ENCODE data around the gene CALU.

CALU gene

DNA sequence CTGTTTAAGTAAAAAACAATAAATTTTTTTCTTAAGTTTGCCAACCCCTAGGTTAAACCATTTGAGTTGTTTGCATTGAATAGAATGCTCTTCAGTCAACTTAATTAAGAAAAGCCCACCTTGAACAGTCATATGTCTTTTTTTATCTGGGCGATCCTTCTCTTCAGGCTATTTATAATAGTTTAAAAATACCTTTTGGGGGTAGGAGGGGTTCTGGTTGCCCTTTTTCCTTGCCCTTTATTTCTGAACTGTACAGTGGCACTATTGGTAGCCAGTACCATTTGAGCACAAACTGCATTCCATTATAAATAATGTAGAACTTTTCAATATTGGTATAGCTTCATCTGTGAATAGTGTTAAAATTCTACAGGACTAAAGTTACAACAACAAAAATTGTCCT is 13.1 kb downstream of the CALU start:
- DNase-seq (ENCODE audit: low read depth), result no peak

- DNase-seq (ENCODE audit: low read depth), result no peak
These were observed 16.1 kb downstream of the CALU start for GRCh38 chr7:128755075-128755818.

- peak; percentile 93 for DNase-seq (ENCODE audit: low read depth)
These were observed 16.8 kb downstream of the CALU start for GRCh38 chr7:128755819-128756476.

DNA sequence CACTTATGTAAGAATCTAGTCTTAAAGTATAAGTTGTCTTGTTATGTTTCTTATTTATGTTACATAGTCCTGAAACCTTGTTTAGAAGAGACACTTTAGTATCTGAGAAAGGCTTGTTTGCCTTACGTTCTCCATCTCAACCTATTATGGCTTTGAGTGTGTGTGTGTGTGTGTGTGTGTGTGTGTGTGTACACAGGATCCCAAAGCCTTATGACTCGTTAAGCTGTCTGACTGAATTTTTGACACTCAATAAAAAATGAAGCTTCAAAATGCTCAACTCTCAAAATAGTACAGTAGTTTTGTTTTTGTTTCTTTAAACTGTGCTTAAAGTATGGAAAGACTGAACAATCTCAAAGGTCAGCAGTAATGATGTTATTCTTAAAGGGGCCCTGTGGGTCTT is 18.0 kb downstream of the CALU start:
- DNase-seq (ENCODE audit: low read depth), result no peak

DNA sequence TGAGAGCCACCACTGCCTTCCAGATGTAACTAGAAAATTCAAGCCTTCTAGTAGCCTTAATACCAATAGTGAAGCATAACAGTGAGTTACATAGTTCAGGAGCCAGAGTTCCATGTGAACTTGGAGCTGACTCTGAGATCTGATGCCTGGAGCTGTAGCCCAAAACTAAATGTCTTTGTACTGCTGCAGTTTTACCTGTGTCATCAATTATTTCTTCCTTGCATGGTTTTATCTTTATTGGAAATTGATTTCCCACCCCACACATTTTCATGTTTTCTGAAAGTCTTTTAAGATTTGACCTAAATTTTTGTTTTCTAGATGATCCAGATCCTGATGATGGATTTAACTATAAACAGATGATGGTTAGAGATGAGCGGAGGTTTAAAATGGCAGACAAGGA is 19.4 kb downstream of the CALU start:
- DNase-seq (ENCODE audit: low read depth), result no peak

GRCh38 chr7:128759242-128759641 is 20.1 kb downstream of the CALU start:
- no peak for DNase-seq (ENCODE audit: low read depth)

GRCh38 chr7:128763541-128763940 is 24.4 kb downstream of the CALU start:
- no peak for DNase-seq (ENCODE audit: low read depth)

- no peak for DNase-seq (ENCODE audit: low read depth)
These were observed 28.4 kb downstream of the CALU start for GRCh38 chr7:128767475-128768110.

DNA sequence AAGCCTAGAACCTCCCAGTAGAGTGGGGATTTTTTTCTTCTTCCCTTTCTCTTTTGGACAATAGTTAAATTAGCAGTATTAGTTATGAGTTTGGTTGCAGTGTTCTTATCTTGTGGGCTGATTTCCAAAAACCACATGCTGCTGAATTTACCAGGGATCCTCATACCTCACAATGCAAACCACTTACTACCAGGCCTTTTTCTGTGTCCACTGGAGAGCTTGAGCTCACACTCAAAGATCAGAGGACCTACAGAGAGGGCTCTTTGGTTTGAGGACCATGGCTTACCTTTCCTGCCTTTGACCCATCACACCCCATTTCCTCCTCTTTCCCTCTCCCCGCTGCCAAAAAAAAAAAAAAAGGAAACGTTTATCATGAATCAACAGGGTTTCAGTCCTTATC is 31.1 kb downstream of the CALU start:
- no peak for DNase-seq (ENCODE audit: low read depth)

GRCh38 chr7:128773604-128774003 is 34.4 kb downstream of the CALU start:
- no peak for DNase-seq (ENCODE audit: low read depth)

GRCh38 chr7:128774029-128774689 is 35.0 kb downstream of the CALU start:
- no peak for DNase-seq (ENCODE audit: low read depth)

GRCh38 chr7:128774921-128775320 is 35.8 kb downstream of the CALU start:
- no peak for DNase-seq (ENCODE audit: low read depth)

GRCh38 chr7:128775744-128776474 is 36.8 kb downstream of the CALU start, which contains the start of gene OPN1SW:
OPN1SW (minus strand) TSS chr7:128775794; CDS start chr7:128775781, 13 bp downstream.
- DNase-seq (ENCODE audit: low read depth), result no peak

DNA sequence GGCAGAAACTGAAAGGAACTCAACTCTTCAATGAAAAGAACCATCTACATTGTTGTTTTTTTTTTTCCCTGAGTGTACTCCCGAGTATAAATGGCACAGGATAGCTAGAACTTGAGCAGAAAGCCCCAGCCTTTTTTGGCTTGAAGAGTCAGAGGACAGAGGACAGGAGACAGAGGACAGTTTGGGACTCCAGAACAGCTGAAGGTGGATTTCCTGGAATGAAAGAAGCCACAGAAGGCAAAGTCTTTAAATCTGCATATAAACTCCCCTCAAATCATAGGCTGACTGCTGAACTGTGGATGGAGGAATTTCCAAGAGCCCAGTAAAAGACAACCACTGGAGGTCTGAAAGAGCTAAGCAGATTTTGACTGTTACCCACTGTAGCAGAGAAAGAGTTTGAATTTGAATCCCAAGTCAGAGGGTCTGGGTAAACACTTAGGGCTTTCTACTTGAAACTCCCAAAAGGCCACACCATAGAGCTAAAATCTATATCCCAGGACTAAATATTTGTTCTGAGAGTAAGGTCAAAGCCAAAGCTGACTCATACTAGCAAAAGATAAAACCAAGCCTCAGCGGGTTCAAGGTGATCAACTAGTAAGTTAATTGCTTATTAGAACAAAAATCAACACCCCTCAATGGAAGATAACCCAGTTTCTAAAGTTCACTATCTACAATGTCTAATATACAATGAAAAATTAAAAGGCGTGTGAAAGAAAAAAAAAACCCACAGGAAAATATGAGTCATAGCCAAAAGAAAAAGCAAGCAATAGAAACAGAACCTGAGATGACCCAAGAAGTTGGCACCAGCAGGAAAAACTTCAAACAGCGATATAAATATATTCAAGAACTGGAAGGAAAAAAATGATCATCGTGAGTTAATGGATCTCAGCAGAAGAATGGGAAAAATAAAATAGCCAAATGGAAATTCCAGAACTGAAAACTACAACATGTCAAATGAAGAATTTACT is 38.3 kb downstream of the CALU start:
- no peak for DNase-seq (ENCODE audit: low read depth)

GRCh38 chr7:128778946-128779345 is 39.8 kb downstream of the CALU start:
- DNase-seq (ENCODE audit: low read depth), result no peak

DNA sequence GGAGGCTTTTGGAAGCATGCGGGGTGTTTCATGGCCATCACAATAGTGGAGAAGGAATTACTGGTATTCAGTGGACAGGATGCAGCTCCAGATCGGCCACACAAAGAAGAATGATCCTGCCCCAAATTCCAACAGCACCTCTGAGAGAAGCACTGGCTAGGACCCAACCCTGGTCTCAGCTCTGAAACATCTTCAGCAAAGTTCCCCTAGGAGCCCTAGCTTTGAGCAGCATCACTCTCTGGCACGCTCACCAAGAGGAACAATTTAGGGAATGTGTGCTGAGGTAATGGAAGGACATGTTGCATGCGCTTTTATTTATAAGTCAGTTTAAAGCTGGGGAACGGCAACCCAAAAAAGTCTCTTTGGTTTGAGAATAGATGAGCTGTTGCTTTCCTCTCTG is 42.0 kb downstream of the CALU start:
- peak; percentile 62 for DNase-seq (ENCODE audit: low read depth)

GRCh38 chr7:128781851-128782250 is 42.7 kb downstream of the CALU start:
- DNase-seq (ENCODE audit: low read depth), result no peak

- DNase-seq (ENCODE audit: low read depth), result peak; percentile 58
These were observed 44.1 kb downstream of the CALU start for GRCh38 chr7:128783143-128783861.

GRCh38 chr7:128785738-128786137 is 46.6 kb downstream of the CALU start:
- DNase-seq (ENCODE audit: low read depth), result no peak

Data from GM04504 (cell line).